Mononuclear cell (primary cell): ENCODE measurements around the gene PRKD1. TPM values are rescaled to one million over a fixed set of nuclear protein-coding genes. Genes with fewer than 3 reads are reported as not detected.

Experiments
- H3K27me3 ChIP-seq: 2 replicates; pipeline ENCODE4 v1.6.0; 2011; ENCODE audit warnings: low read length, control low read depth; ENCODE audit not compliant: insufficient read depth
- H3K4me1 ChIP-seq: 2 replicates; pipeline ENCODE4 v1.5.1; 2011; ENCODE audit warnings: mild to moderate bottlenecking, low read length, control low read depth; ENCODE audit not compliant: insufficient read depth
- H3K4me3 ChIP-seq: 2 replicates; pipeline ENCODE4 v1.5.1; 2011; ENCODE audit warnings: mild to moderate bottlenecking, low read length, moderate library complexity
- H3K9me3 ChIP-seq: 2 replicates; pipeline ENCODE4 v1.5.1; 2011; ENCODE audit warnings: low read depth, mild to moderate bottlenecking, control low read depth, low read length
- total RNA-seq: library from RNA; depleted of rRNA; stranded (reverse); fragments of >200 nt; gene quantifications from one replicate; pipeline ENCODE4 v1.2.3, GENCODE V29; 2012

Gene PRKD1
- total RNA-seq, 1 donor, result not detected

DNA sequence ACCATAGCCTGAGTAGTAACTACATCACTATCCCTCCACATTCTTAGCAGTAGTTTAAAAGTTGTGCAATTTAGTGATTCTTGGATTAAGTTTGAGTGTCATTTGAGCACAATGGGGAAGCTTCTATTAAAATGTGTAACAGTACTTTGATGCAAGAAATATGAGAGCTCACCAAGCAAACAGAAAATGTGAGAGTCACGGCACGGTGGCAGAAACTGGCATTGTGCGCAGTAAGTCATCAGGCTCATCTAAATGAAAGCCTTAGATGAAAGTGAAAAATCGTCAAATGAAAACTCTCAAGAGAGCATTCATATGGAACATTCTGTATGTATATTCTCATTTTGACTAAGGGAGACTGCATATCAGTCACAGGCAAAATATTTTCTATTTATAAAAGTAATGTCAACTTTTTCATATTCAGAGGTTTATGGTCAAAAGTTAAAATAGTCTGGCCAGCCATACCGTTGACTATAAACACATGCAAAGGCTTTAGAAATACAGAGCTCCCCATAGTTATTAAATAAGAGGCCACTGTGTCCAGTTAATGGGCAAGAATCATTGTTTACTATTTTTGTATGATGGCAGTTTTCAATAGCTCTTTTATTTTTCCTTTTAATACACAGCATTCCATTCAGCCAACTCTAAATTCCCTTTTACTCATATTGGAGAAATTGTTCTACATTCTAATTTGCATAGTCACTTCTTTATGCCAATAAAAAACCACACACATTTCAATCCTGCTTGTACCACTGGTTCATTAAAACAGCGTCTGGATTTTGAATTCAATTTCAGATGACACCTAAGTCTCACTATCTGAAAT is 167.9 kb downstream of the PRKD1 start:
- H3K9me3 ChIP-seq, result no peaks in the 10 kb centered on the region
- H3K27me3 ChIP-seq, result no peaks in the 10 kb centered on the region
- no peaks in the 10 kb centered on the region for H3K4me1 ChIP-seq
- no peak overlapping the region for H3K4me3 ChIP-seq

GRCh38 chr14:29757711-29758233 is 169.9 kb downstream of the PRKD1 start:
- Histone ChIP-seq H3K4me3 (no peak overlapping the region), H3K9me3 (no peaks in the 10 kb centered on the region), H3K4me1 (no peaks in the 10 kb centered on the region), H3K27me3 (no peaks in the 10 kb centered on the region)

DNA sequence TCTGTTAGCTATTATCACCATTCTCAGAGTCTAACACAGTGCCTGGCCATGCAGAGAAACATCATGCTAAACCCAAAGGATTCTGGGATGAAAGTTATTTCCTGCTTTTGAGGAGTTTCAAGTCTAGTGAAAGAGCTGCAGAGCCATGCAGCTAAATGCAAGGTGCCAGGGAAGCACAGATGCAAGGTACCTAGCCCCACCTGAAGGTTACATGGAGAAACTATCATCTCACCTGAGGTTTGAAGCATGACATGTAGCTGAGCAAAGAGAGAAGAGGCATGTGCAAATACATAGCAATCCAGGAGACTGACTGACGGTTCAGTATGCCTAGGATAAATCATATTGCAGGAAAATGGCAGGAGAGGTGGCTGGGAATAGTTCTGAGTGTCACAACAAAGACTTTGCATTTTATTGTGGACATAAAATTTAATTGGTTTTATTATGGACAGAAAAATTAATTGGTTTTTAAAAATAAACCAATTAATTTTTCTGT is 170.4 kb downstream of the PRKD1 start:
- Histone ChIP-seq H3K4me3 (no peak overlapping the region), H3K27me3 (no peaks in the 10 kb centered on the region), H3K4me1 (no peaks in the 10 kb centered on the region), H3K9me3 (no peaks in the 10 kb centered on the region)

- H3K9me3 ChIP-seq, result no peaks in the 10 kb centered on the region
- no peaks in the 10 kb centered on the region for H3K27me3 ChIP-seq
- H3K4me1 ChIP-seq, result no peaks in the 10 kb centered on the region
- no peak overlapping the region for H3K4me3 ChIP-seq
Observed at GRCh38 chr14:29756019-29756385, 171.6 kb downstream of the PRKD1 start.

- no peaks in the 10 kb centered on the region for H3K9me3 ChIP-seq
- H3K27me3 ChIP-seq, result no peaks in the 10 kb centered on the region
- no peaks in the 10 kb centered on the region for H3K4me1 ChIP-seq
- H3K4me3 ChIP-seq, result no peak overlapping the region
Observed at GRCh38 chr14:29755311-29756018, 172.2 kb downstream of the PRKD1 start.

DNA sequence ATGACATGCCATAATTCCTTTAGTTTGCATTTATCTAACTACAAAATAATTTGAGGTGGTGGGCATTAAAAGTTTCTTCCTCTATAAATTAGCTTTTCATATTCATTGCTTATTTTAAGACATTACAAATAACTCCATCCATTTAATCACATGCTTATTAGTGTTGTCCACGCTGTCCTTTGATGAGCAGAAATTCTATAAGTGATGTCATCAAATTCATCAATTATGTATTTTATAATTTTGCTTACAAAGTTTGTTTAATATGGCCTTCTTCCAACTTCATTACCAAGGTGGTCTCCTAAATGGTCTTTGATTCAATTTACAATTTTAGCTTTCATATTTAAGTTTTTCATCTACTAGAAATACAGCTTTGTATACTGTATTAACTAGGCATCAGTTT is 173.5 kb downstream of the PRKD1 start:
- Histone ChIP-seq H3K4me3 (no peak overlapping the region), H3K9me3 (peaks cover 5% of the 10 kb centered on the region), H3K27me3 (no peaks in the 10 kb centered on the region), H3K4me1 (no peaks in the 10 kb centered on the region)

GRCh38 chr14:29752221-29752923 is 175.3 kb downstream of the PRKD1 start:
- H3K4me3 ChIP-seq, result no peak overlapping the region
- peaks cover 5% of the 10 kb centered on the region for H3K9me3 ChIP-seq
- H3K4me1 ChIP-seq, result no peaks in the 10 kb centered on the region
- no peaks in the 10 kb centered on the region for H3K27me3 ChIP-seq

GRCh38 chr14:29749829-29750228 is 177.8 kb downstream of the PRKD1 start:
- H3K4me1 ChIP-seq, result no peaks in the 10 kb centered on the region
- peaks cover 5% of the 10 kb centered on the region for H3K9me3 ChIP-seq
- no peak overlapping the region for H3K4me3 ChIP-seq
- H3K27me3 ChIP-seq, result no peaks in the 10 kb centered on the region

DNA sequence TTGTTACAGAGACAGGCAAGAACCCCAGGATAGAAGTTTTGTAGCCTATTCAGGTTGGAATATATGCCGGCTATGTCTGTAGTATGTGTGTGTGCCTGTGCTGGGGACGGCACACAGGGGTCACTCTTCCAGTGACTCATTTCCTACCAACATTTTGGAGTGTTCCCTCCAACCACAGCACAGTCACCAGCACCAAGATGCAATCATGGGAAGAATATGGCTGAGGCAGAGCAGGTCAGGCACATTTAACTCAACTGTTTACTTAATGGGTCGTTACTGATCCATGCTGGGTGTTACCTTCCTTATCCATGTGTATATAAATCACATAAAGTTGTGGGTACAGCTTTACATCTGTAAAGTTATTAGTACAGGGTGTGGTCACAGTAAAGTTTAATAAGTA is 178.3 kb downstream of the PRKD1 start:
- Histone ChIP-seq H3K27me3 (no peaks in the 10 kb centered on the region), H3K4me1 (no peaks in the 10 kb centered on the region), H3K4me3 (no peak overlapping the region), H3K9me3 (peaks cover 5% of the 10 kb centered on the region)

GRCh38 chr14:29745863-29746262 is 181.8 kb downstream of the PRKD1 start:
- no peaks in the 10 kb centered on the region for H3K27me3 ChIP-seq
- H3K4me1 ChIP-seq, result no peaks in the 10 kb centered on the region
- no peak overlapping the region for H3K4me3 ChIP-seq
- H3K9me3 ChIP-seq, result peaks cover 5% of the 10 kb centered on the region

DNA sequence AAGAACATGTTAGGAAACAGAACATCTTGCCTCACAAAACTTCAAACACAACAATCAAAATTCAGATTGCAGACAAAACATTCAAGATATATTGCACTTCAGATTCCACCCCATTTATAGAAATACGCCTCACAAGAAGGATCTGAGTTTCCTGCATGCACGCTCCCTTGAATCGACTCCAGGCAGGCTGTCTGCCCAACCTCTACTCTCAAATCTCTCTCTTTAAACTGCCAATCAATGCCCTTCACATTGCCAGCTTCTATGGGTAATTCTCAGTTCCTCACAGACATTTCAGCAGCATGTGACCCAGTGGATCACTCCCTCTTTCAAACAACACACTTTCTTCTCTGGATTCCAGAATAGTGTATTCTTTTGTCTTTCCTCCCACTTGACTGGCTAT is 184.1 kb downstream of the PRKD1 start:
- Histone ChIP-seq H3K27me3 (no peaks in the 10 kb centered on the region), H3K4me1 (no peaks in the 10 kb centered on the region), H3K9me3 (no peaks in the 10 kb centered on the region), H3K4me3 (no peak overlapping the region)

- H3K9me3 ChIP-seq, result no peaks in the 10 kb centered on the region
- H3K4me1 ChIP-seq, result no peaks in the 10 kb centered on the region
- no peaks in the 10 kb centered on the region for H3K27me3 ChIP-seq
- no peak overlapping the region for H3K4me3 ChIP-seq
Observed at GRCh38 chr14:29741909-29742401, 185.7 kb downstream of the PRKD1 start.

GRCh38 chr14:29740491-29740890 is 187.2 kb downstream of the PRKD1 start:
- Histone ChIP-seq H3K9me3 (no peaks in the 10 kb centered on the region), H3K4me3 (no peak overlapping the region), H3K27me3 (no peaks in the 10 kb centered on the region), H3K4me1 (no peaks in the 10 kb centered on the region)

DNA sequence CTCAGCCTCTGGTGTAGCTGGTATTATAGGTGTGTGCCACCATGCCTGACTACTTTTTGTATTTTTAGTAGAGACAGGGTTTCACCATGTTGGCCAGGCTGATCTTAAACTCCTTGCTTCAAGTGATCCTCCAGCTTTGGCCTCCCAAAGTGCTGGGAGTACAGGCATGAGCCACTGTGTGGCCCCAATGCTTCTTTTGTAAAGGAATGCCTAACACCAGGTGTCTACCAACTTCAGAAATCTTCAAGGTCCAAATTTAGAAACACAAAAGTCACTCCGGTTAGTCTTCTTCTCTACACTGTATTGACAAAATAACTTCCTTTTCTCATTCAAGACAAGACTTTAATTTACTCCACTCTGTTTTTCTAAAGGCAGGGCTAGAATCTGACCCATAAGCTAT is 188.7 kb downstream of the PRKD1 start:
- Histone ChIP-seq H3K4me1 (no peaks in the 10 kb centered on the region), H3K4me3 (no peak overlapping the region), H3K27me3 (no peaks in the 10 kb centered on the region), H3K9me3 (no peaks in the 10 kb centered on the region)

DNA sequence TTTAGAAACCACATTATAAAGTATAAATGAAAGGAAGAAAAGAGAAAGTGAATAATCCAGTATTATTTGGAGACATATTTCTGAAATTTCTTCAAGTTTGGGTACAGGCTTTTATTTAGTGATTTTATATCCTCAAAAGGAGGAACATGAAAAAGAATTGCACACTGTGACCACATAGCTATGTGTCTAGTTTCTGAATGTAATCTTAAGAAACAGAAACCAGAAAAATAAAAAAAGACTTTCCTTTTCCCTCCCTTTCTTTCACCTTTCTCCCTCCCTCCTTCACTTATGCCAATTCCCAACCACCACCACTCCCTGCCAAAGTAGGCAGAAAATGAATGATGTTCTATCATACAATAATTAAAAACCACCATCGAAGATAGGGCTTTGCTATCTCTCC is 189.6 kb downstream of the PRKD1 start:
- Histone ChIP-seq H3K27me3 (no peaks in the 10 kb centered on the region), H3K4me1 (no peaks in the 10 kb centered on the region), H3K9me3 (no peaks in the 10 kb centered on the region), H3K4me3 (no peak overlapping the region)
